Keratinocyte (primary cell): ENCODE results near the gene NMNAT2.

Source experiments
- CTCF ChIP-seq, 3 experiments: IDR thresholded peaks in 1 of 3; conservative IDR thresholded peaks in 1 of 3; optimal IDR thresholded peaks in 1 of 3; 2 replicates in 2 of 3; 3 replicates in 1 of 3; pipeline versions ENCODE3 to v1.5.1; 2011; ENCODE audit warnings: low read length in 3 of 3, mild to moderate bottlenecking in 3 of 3, moderate library complexity in 2 of 3, control low read depth in 1 of 3, inconsistent platforms in 1 of 3; ENCODE audit not compliant: insufficient read depth in 2 of 3; ENCODE audit errors: extremely low read depth in 1 of 3
- EZH2 ChIP-seq: IDR thresholded peaks from one replicate; pipeline ENCODE4 v1.6.1; 2012; ENCODE audit warnings: inconsistent platforms, mild to moderate bottlenecking, low read length, moderate library complexity

- TF ChIP-seq EZH2 (no peak), CTCF (optimal IDR thresholded peaks at IDR 0.05 in 1 of 3, IDR thresholded peaks at IDR 0.05 in 1 of 3, conservative IDR thresholded peaks at IDR 0.05 in 1 of 3; ENCODE audit: extremely low read depth in 1 of 3, insufficient read depth in 2 of 3, low read length in 3 of 3) (no peak)
Observed at GRCh38 chr1:183285256-183285655, 132.9 kb downstream of the NMNAT2 start.
